Measurements from ENCODE around the gene FAF1. TPM values are rescaled to one million over a fixed set of nuclear protein-coding genes. Genes with fewer than 3 reads are reported as not detected.
A peak's percentile ranks its signal among the peaks of the same experiment; 100 is the strongest.

FAF1 gene
- total and polyA plus RNA-seq, 9 of the 15 experiments (the other 6 are each of a cell fraction or from before 2014, with no cell fraction given) = 48.7 to 225 (median 118) TPM

DNA sequence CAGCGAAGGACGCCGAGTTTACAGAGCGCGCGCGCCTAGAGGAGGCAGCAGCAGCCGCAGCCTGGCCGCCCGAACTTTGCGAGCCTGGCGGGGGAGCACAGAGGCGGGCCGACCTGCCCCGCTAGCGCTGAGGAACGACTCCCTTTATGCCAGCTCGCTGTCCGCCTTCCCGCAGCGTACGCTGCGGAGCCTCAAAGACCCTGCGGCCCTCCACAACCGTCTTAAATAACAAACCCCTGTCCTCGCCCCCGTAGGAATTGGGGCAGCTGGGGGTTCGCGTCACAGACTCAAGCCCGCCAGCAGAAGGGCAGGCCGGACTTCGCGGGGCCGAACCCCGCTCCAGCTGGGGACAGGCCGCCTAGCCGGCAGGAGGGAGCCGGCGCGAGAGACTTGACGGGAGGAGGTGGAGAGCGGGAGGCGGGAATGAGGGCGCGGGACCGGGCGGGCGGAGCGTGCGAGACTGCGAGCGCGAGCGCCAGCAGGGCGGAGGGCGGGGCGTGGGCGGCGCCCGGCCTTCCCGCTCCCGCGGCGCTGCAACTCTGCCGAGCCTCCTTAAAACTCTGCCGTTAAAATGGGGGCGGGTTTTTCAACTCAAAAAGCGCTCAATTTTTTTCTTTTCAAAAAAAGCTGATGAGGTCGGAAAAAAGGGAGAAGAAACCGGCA is 8.2 kb upstream of the FAF1 start (continued):
- TF ChIP-seq, protein P1, sequence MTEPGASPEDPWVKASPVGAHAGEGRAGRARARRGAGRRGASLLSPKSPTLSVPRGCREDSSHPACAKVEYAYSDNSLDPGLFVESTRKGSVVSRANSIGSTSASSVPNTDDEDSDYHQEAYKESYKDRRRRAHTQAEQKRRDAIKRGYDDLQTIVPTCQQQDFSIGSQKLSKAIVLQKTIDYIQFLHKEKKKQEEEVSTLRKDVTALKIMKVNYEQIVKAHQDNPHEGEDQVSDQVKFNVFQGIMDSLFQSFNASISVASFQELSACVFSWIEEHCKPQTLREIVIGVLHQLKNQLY (CRISPR knock-in tag; conservative IDR thresholded peaks at IDR 0.05) = no peak
- TF ChIP-seq, protein P2, sequence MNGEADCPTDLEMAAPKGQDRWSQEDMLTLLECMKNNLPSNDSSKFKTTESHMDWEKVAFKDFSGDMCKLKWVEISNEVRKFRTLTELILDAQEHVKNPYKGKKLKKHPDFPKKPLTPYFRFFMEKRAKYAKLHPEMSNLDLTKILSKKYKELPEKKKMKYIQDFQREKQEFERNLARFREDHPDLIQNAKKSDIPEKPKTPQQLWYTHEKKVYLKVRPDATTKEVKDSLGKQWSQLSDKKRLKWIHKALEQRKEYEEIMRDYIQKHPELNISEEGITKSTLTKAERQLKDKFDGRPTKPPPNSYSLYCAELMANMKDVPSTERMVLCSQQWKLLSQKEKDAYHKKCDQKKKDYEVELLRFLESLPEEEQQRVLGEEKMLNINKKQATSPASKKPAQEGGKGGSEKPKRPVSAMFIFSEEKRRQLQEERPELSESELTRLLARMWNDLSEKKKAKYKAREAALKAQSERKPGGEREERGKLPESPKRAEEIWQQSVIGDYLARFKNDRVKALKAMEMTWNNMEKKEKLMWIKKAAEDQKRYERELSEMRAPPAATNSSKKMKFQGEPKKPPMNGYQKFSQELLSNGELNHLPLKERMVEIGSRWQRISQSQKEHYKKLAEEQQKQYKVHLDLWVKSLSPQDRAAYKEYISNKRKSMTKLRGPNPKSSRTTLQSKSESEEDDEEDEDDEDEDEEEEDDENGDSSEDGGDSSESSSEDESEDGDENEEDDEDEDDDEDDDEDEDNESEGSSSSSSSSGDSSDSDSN (IDR thresholded peaks at IDR 0.05; ENCODE audit: borderline replicate concordance in 1 of 2, low read depth in 2 of 2, low read length in 2 of 2) = peak; percentile 98; a peak in 3 of 4 replicates
- TF ChIP-seq ZC3H8 (IDR thresholded peaks at IDR 0.05) (no peak), RBM22 (IDR thresholded peaks at IDR 0.05; ENCODE audit: low read depth, low read length, poor library complexity, severe bottlenecking) (no peak), NCOA1 (IDR thresholded peaks at IDR 0.05; ENCODE audit: low read depth) (no peak), ETV1 (tag; conservative IDR thresholded peaks at IDR 0.05; ENCODE audit: low read depth) (0 out of 2 replicates have a peak, but pooled peaks have one; percentile 21), GTF2A2 (tag; IDR thresholded peaks at IDR 0.05) (no peak), ZNF408 (CRISPR knock-in tag; IDR thresholded peaks at IDR 0.05; ENCODE audit: low read depth) (no peak), RAD51 (IDR thresholded peaks at IDR 0.05; ENCODE audit: borderline replicate concordance, low read depth) (no peak; the same call in 1 of the 2 replicates), GATAD2B (IDR thresholded peaks at IDR 0.05; ENCODE audit: borderline replicate concordance) (peak; percentile 77; the same call in 1 of the 2 replicates), KDM1A (IDR thresholded peaks at IDR 0.05) (no peak), MAZ (CRISPR knock-in tag; conservative IDR thresholded peaks at IDR 0.05 in 1 of 2, IDR thresholded peaks at IDR 0.05 in 1 of 2) (peak; percentile 90 to 91), HDAC3 (IDR thresholded peaks at IDR 0.05; ENCODE audit: borderline replicate concordance, partially characterized antibody) (no peak), RFX7 (CRISPR knock-in tag; IDR thresholded peaks at IDR 0.05) (no peak), ZNF384 (IDR thresholded peaks at IDR 0.05; ENCODE audit: low read depth, low read length) (peak; percentile 83), ARID1B (IDR thresholded peaks at IDR 0.05) (no peak)
- TF ChIP-seq, protein P3, sequence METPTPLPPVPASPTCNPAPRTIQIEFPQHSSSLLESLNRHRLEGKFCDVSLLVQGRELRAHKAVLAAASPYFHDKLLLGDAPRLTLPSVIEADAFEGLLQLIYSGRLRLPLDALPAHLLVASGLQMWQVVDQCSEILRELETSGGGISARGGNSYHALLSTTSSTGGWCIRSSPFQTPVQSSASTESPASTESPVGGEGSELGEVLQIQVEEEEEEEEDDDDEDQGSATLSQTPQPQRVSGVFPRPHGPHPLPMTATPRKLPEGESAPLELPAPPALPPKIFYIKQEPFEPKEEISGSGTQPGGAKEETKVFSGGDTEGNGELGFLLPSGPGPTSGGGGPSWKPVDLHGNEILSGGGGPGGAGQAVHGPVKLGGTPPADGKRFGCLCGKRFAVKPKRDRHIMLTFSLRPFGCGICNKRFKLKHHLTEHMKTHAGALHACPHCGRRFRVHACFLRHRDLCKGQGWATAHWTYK (CRISPR knock-in tag; IDR thresholded peaks at IDR 0.05) = peak; percentile 70; the same call in 1 of the 2 replicates
- TF ChIP-seq, protein P4, sequence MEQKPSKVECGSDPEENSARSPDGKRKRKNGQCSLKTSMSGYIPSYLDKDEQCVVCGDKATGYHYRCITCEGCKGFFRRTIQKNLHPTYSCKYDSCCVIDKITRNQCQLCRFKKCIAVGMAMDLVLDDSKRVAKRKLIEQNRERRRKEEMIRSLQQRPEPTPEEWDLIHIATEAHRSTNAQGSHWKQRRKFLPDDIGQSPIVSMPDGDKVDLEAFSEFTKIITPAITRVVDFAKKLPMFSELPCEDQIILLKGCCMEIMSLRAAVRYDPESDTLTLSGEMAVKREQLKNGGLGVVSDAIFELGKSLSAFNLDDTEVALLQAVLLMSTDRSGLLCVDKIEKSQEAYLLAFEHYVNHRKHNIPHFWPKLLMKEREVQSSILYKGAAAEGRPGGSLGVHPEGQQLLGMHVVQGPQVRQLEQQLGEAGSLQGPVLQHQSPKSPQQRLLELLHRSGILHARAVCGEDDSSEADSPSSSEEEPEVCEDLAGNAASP (IDR thresholded peaks at IDR 0.05) = no peak
- TF ChIP-seq, protein P5, sequence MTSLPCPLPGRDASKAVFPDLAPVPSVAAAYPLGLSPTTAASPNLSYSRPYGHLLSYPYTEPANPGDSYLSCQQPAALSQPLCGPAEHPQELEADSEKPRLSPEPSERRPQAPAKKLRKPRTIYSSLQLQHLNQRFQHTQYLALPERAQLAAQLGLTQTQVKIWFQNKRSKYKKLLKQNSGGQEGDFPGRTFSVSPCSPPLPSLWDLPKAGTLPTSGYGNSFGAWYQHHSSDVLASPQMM (CRISPR knock-in tag; IDR thresholded peaks at IDR 0.05) = no peak
- TF ChIP-seq, protein P6, sequence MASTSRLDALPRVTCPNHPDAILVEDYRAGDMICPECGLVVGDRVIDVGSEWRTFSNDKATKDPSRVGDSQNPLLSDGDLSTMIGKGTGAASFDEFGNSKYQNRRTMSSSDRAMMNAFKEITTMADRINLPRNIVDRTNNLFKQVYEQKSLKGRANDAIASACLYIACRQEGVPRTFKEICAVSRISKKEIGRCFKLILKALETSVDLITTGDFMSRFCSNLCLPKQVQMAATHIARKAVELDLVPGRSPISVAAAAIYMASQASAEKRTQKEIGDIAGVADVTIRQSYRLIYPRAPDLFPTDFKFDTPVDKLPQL (IDR thresholded peaks at IDR 0.05; ENCODE audit: extremely low read depth, insufficient read length) = no peak

All from K562 (cell line).